ENCODE results near the gene HNRNPL.
"Not testable (repeated sequence)": the region's sequence is repeated elsewhere in the genome, so short reads cannot be mapped to it uniquely, and the experiment has no call there.

DNA sequence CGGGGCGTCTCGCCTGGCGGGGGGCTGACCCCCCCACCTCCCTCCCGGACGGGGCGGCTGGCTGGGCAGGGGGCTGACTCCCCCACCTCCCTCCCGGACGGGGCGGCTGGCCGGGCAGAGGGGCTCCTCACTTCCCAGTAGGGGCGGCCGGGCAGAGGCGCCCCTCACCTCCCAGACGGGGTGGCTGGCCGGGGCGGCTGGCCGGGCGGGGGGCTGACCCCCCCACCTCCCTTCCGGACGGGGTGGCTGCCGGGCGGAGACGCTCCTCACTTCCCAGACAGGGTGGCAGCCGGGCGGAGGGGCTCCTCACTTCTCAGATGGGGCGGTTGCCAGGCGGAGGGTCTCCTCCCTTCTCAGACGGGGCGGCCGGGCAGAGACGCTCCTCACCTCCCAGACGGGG lies 52.0 kb downstream of the HNRNPL start:
- TF ChIP-seq POLR2A (IDR thresholded peaks at IDR 0.05; ENCODE audit: low read length); GATA1 (IDR thresholded peaks at IDR 0.05; ENCODE audit: low read depth, low read length): not testable (repeated sequence)
